Measurements from ENCODE around the gene FHIP1A.
A peak's percentile ranks its signal among the peaks of the same experiment; 100 is the strongest.

Gene FHIP1A

GRCh38 chr4:151417766-151418376 is 8.9 kb downstream of the FHIP1A start:
- DNase-seq (ENCODE audit: low read depth), result no peak

- peak; percentile 80 for DNase-seq (ENCODE audit: low read depth)
Observed at GRCh38 chr4:151418385-151418784, 9.4 kb downstream of the FHIP1A start.

- DNase-seq (ENCODE audit: low read depth), result no peak
Observed at GRCh38 chr4:151418856-151419255, 9.9 kb downstream of the FHIP1A start.

- no peak for DNase-seq (ENCODE audit: low read depth)
Observed at GRCh38 chr4:151420250-151420807, 11.4 kb downstream of the FHIP1A start.

GRCh38 chr4:151422854-151423253 is 13.9 kb downstream of the FHIP1A start:
- DNase-seq (ENCODE audit: low read depth), result no peak

GRCh38 chr4:151426513-151426912 is 17.5 kb downstream of the FHIP1A start:
- DNase-seq (ENCODE audit: low read depth), result no peak

GRCh38 chr4:151427266-151427665 is 18.3 kb downstream of the FHIP1A start:
- no peak for DNase-seq (ENCODE audit: low read depth)

GRCh38 chr4:151428346-151428745 is 19.4 kb downstream of the FHIP1A start:
- no peak for DNase-seq (ENCODE audit: low read depth)

- no peak for DNase-seq (ENCODE audit: low read depth)
Observed at GRCh38 chr4:151429957-151430570, 21.1 kb downstream of the FHIP1A start.

GRCh38 chr4:151430740-151431457 is 21.9 kb downstream of the FHIP1A start:
- DNase-seq (ENCODE audit: low read depth), result no peak

- DNase-seq (ENCODE audit: low read depth), result no peak
Observed at GRCh38 chr4:151431728-151432127, 22.8 kb downstream of the FHIP1A start.

- no peak for DNase-seq (ENCODE audit: low read depth)
Observed at GRCh38 chr4:151432654-151433053, 23.7 kb downstream of the FHIP1A start.

GRCh38 chr4:151434183-151434860 is 25.3 kb downstream of the FHIP1A start:
- DNase-seq (ENCODE audit: low read depth), result no peak

GRCh38 chr4:151436093-151436518 is 27.1 kb downstream of the FHIP1A start:
- DNase-seq (ENCODE audit: low read depth), result no peak

- no peak for DNase-seq (ENCODE audit: low read depth)
Observed at GRCh38 chr4:151437505-151437904, 28.5 kb downstream of the FHIP1A start.

GRCh38 chr4:151438154-151438553 is 29.2 kb downstream of the FHIP1A start:
- no peak for DNase-seq (ENCODE audit: low read depth)

- no peak for DNase-seq (ENCODE audit: low read depth)
Observed at GRCh38 chr4:151439320-151439719, 30.3 kb downstream of the FHIP1A start.

GRCh38 chr4:151442002-151442401 is 33.0 kb downstream of the FHIP1A start:
- DNase-seq (ENCODE audit: low read depth), result no peak

GRCh38 chr4:151443247-151443646 is 34.3 kb downstream of the FHIP1A start:
- no peak for DNase-seq (ENCODE audit: low read depth)

GRCh38 chr4:151443752-151444151 is 34.8 kb downstream of the FHIP1A start:
- no peak for DNase-seq (ENCODE audit: low read depth)

- no peak for DNase-seq (ENCODE audit: low read depth)
Observed at GRCh38 chr4:151446208-151446607, 37.2 kb downstream of the FHIP1A start.

- DNase-seq (ENCODE audit: low read depth), result no peak
Observed at GRCh38 chr4:151454513-151454912, 45.5 kb downstream of the FHIP1A start.
